Smooth muscle cell (in vitro differentiated cells): ENCODE data around the gene TMEM184B. TPM values are rescaled to one million over a fixed set of nuclear protein-coding genes. Genes with fewer than 3 reads are reported as not detected.

ENCODE experiments used
- DNase-seq: peaks from one replicate; lab custom pipeline; 2025; ENCODE audit not compliant: unreplicated experiment; lab: John Stamatoyannopoulos, UW
- H2AFZ ChIP-seq: fragments of 200-600 bp; sonication (generic); 2 replicates; pipeline ENCODE4 v1.6.0; 2016; ENCODE audit warnings: antibody characterized with exemption, low read depth, mild to moderate bottlenecking
- H3F3A ChIP-seq: fragments of 200-600 bp; sonication (generic); 2 replicates; pipeline ENCODE4 v1.6.0; 2017; ENCODE audit warnings: antibody characterized with exemption, low read depth
- H3K27ac ChIP-seq: fragments of 200-600 bp; sonication (generic); 2 replicates; pipeline ENCODE4 v1.5.1; 2016; ENCODE audit warnings: low read depth, mild to moderate bottlenecking
- H3K27me3 ChIP-seq: fragments of 200-600 bp; sonication (generic); 2 replicates; pipeline ENCODE4 v1.6.1; 2016; ENCODE audit warnings: low read depth, mild to moderate bottlenecking
- H3K36me3 ChIP-seq: fragments of 200-600 bp; sonication (generic); 2 replicates; pipeline ENCODE4 v1.5.1; 2016; ENCODE audit warnings: low read depth
- H3K4me1 ChIP-seq: fragments of 200-600 bp; sonication (generic); 2 replicates; pipeline ENCODE4 v1.5.1; 2016; ENCODE audit warnings: low read depth
- H3K4me2 ChIP-seq: fragments of 200-600 bp; sonication (generic); 2 replicates; pipeline ENCODE4 v1.6.0; 2016; ENCODE audit warnings: mild to moderate bottlenecking
- H3K4me3 ChIP-seq: fragments of 200-600 bp; sonication (generic); 2 replicates; pipeline ENCODE4 v1.5.1; 2016; ENCODE audit warnings: mild to moderate bottlenecking
- H3K79me2 ChIP-seq: fragments of 200-600 bp; sonication (generic); 2 replicates; pipeline ENCODE4 v1.6.0; 2016; ENCODE audit warnings: low read depth, mild to moderate bottlenecking
- H3K9ac ChIP-seq: fragments of 200-600 bp; sonication (generic); 2 replicates; pipeline ENCODE4 v1.6.0; 2016; ENCODE audit warnings: low read depth
- H3K9me3 ChIP-seq: fragments of 200-600 bp; sonication (generic); replicated peaks from 2 replicates; pipeline ENCODE4 v1.5.1; 2016; ENCODE audit warnings: low read depth
- H4K20me1 ChIP-seq: fragments of 200-600 bp; sonication (generic); 2 replicates; pipeline ENCODE4 v1.6.0; 2016; ENCODE audit warnings: low read depth
- CTCF ChIP-seq: fragments of 200-600 bp; sonication (generic); IDR thresholded peaks from 2 replicates; pipeline ENCODE4 v1.5.1; 2017; ENCODE audit warnings: borderline replicate concordance, mild to moderate bottlenecking, antibody characterized with exemption; ENCODE audit not compliant: insufficient read depth, poor library complexity, severe bottlenecking
- WGBS: methylation state at CpG from one replicate; pipeline ENCODE4 v1.1.7; 2016; ENCODE audit warnings: low lambda C conversion rate; 5-methylcytosine and 5-hydroxymethylcytosine counted together
- polyA plus RNA-seq: library from polyadenylated mRNA; unstranded; fragments of >200 nt; fragmentation: Nextera tagmentation; extraction: Ambion mirVana; gene quantifications from 2 replicates; pipeline ENCODE4 v1.2.1, GENCODE V29; 2016
- total RNA-seq: library from RNA; depleted of rRNA; stranded (reverse); fragments of >200 nt; gene quantifications from 2 replicates; pipeline ENCODE4 v1.2.3, GENCODE V29; 2014

TMEM184B gene
- total and polyA plus RNA-seq, 2 experiments from 2014 or later = 34.1 to 96.3 TPM

DNA sequence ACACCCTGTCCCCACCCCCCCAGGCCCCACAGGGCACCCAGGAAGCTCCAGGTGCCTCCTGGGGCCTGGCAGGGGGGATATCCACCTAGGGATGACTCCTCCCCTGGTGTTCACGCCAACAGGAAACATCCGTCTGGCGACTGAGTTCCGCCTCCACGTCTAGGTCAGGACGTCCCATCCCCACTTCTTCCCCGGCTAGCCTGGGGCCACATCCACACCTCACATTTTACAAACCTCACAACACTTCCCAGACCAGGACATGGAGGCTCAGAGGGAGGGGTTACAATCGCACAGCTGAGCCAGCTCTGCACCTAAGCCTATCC, 50.1 kb downstream of the TMEM184B start:
- Histone ChIP-seq H3K9ac (no peak overlapping the region), H3K4me3 (no peak overlapping the region), H3F3A (peaks cover 2% of the 10 kb centered on the region), H2AFZ (no peak overlapping the region), H3K27me3 (no peaks in the 10 kb centered on the region), H3K4me1 (peaks cover 16% of the 10 kb centered on the region), H4K20me1 (no peaks in the 10 kb centered on the region), H3K79me2 (no peaks in the 10 kb centered on the region), H3K9me3 (no peaks in the 10 kb centered on the region), H3K4me2 (no peak overlapping the region), H3K36me3 (no peaks in the 10 kb centered on the region), H3K27ac (peak overlapping the region; percentile 11)
- WGBS = 64% methylated on average over 8 of the region's 8 CpGs
- TF ChIP-seq CTCF = no peak
- DNase-seq = no peak

GRCh38 chr22:38221908-38222796, 50.7 kb downstream of the TMEM184B start:
- WGBS = 93% methylated on average over 25 of the region's 25 CpGs
- Histone ChIP-seq H3K36me3 (no peaks in the 10 kb centered on the region), H4K20me1 (no peaks in the 10 kb centered on the region)

DNA sequence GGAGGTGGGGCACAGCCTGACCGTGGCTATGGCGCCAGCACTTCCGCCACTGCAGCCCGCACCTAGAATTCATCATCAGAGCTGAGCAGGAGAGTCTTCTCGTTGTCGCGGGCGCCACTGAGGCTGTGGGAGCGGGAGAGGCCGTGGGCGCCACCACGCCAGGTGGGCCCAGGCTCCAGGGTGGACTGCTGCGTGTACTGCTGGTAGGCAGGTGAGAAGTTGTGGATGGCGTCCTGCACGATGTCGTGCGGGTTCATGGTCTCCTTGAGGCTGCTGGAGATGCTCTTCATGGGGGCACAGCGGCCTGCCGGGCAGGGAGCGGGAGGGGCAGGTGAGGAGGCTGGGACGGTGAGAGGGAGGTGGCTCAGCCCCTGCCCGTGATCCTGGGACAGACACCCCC, 51.4 kb downstream of the TMEM184B start:
- H4K20me1 ChIP-seq = no peaks in the 10 kb centered on the region
- no peaks in the 10 kb centered on the region for H3K36me3 ChIP-seq
- H3K27ac ChIP-seq = no peak overlapping the region
- no peaks in the 10 kb centered on the region for H3K79me2 ChIP-seq
- H2AFZ ChIP-seq = no peak overlapping the region
- peaks cover 2% of the 10 kb centered on the region for H3F3A ChIP-seq
- H3K4me3 ChIP-seq = no peak overlapping the region
- no peak for DNase-seq
- no peaks in the 10 kb centered on the region for H3K9me3 ChIP-seq
- 98% methylated on average over 22 of the region's 22 CpGs for WGBS
- H3K4me1 ChIP-seq = peaks cover 16% of the 10 kb centered on the region
- TF ChIP-seq CTCF = no peak
- no peak overlapping the region for H3K4me2 ChIP-seq
- no peaks in the 10 kb centered on the region for H3K27me3 ChIP-seq
- no peak overlapping the region for H3K9ac ChIP-seq

More at GRCh38 chr22:38221908-38222796, 50.7 kb downstream of the TMEM184B start:
- Histone ChIP-seq H3K27ac (no peak overlapping the region), H3K9ac (no peak overlapping the region), H3K79me2 (no peaks in the 10 kb centered on the region), H3K9me3 (no peaks in the 10 kb centered on the region), H3K27me3 (no peaks in the 10 kb centered on the region), H3F3A (peaks cover 2% of the 10 kb centered on the region), H3K4me3 (no peak overlapping the region), H3K4me1 (peaks cover 16% of the 10 kb centered on the region), H3K4me2 (no peak overlapping the region), H2AFZ (no peak overlapping the region)
- no peak for DNase-seq
- TF ChIP-seq CTCF = no peak
